ENCODE measurements around the gene QTRT2.
A peak's percentile ranks its signal among the peaks of the same experiment; 100 is the strongest.

The QTRT2 gene

DNA sequence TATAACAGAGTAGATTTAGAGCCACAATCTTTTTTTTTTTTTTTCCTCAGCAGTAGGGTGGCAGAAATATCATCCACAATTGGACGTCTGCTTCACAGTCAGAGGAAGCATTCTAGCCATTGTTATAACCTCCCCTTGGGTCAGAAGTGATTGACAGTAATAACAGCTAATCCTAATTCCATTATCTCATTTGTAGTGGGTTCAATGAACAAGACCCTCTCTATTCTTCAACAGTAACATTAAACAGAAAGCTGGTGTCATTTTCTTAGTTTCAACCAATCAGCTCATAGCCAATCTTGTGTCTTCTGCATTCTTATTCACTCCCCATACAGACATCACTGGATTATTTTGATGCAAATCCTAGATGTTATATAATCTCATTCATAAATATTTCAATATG, 44.6 kb downstream of the QTRT2 start:
- H3K36me3 ChIP-seq (replicated peaks; ENCODE audit: low read depth, low read length), result no peaks in the 10 kb centered on the region
- no peaks in the 10 kb centered on the region for H3K27me3 ChIP-seq (ENCODE audit: low read depth, low read length)
- H3K4me1 ChIP-seq (ENCODE audit: low read length), result peaks cover 8% of the 10 kb centered on the region; the same call in 1 of the 2 replicates
- peak overlapping the region; percentile 12; the same call in 1 of the 2 replicates for H3K4me3 ChIP-seq (ENCODE audit: low read length)
- H2AFZ ChIP-seq (ENCODE audit: low read depth, low read length), result no peak overlapping the region
- H3K4me2 ChIP-seq (ENCODE audit: low read length), result peak overlapping the region; percentile 16
- no peak overlapping the region for H3K9ac ChIP-seq (ENCODE audit: low read length)
- H3K79me2 ChIP-seq (ENCODE audit: low read length), result no peaks in the 10 kb centered on the region
- no peak overlapping the region for H3K27ac ChIP-seq (ENCODE audit: low read length)
- H3K9me3 ChIP-seq (ENCODE audit: insufficient read depth, low read length), result no peaks in the 10 kb centered on the region
- TF ChIP-seq EZH2phosphoT487 (IDR thresholded peaks at IDR 0.05; ENCODE audit: low read depth), result no peak
- TF ChIP-seq CTCF (IDR thresholded peaks at IDR 0.05; ENCODE audit: low read depth, low read length), result no peak
- H4K20me1 ChIP-seq (ENCODE audit: insufficient read depth, low read length), result no peaks in the 10 kb centered on the region

DNA sequence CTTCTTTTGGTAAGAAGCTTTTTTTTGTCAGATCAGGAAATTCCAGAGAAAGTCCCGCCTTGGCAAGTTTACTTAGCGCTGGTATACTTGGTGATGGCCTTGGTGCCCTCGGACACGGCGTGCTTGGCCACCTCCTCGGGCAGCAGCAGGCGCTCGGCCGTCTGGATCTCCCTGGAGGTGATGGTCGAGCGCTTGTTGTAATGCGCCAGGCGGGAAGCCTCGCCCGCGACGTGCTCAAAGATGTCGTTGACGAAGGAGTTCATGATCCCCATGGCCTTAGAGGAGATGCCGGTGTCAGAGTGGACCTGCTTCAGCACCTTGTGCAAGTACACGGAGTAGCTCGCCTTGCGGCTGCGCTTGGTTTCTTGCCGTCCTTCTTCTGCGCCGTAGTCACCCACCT, 46.6 kb downstream of the QTRT2 start:
- Histone ChIP-seq H3K79me2 (ENCODE audit: low read length) (no peaks in the 10 kb centered on the region), H3K4me1 (ENCODE audit: low read length) (peaks cover 8% of the 10 kb centered on the region; the same call in 1 of the 2 replicates), H3K4me3 (ENCODE audit: low read length) (no peak overlapping the region), H3K27ac (ENCODE audit: low read length) (no peak overlapping the region), H3K27me3 (ENCODE audit: low read depth, low read length) (no peaks in the 10 kb centered on the region), H3K9me3 (ENCODE audit: insufficient read depth, low read length) (no peaks in the 10 kb centered on the region), H3K9ac (ENCODE audit: low read length) (no peak overlapping the region), H3K36me3 (replicated peaks; ENCODE audit: low read depth, low read length) (no peaks in the 10 kb centered on the region), H3K4me2 (ENCODE audit: low read length) (no peak overlapping the region), H2AFZ (ENCODE audit: low read depth, low read length) (no peak overlapping the region), H4K20me1 (ENCODE audit: insufficient read depth, low read length) (no peaks in the 10 kb centered on the region)
- no peak for TF ChIP-seq EZH2phosphoT487 (IDR thresholded peaks at IDR 0.05; ENCODE audit: low read depth)
- TF ChIP-seq CTCF (IDR thresholded peaks at IDR 0.05; ENCODE audit: low read depth, low read length), result no peak

- Histone ChIP-seq H3K9me3 (ENCODE audit: insufficient read depth, low read length) (no peaks in the 10 kb centered on the region), H3K27ac (ENCODE audit: low read length) (no peak overlapping the region), H3K4me3 (ENCODE audit: low read length) (no peak overlapping the region), H4K20me1 (ENCODE audit: insufficient read depth, low read length) (no peaks in the 10 kb centered on the region), H3K36me3 (replicated peaks; ENCODE audit: low read depth, low read length) (no peaks in the 10 kb centered on the region), H3K27me3 (ENCODE audit: low read depth, low read length) (no peaks in the 10 kb centered on the region), H3K79me2 (ENCODE audit: low read length) (no peaks in the 10 kb centered on the region), H3K9ac (ENCODE audit: low read length) (no peak overlapping the region), H3K4me2 (ENCODE audit: low read length) (no peak overlapping the region), H3K4me1 (ENCODE audit: low read length) (peaks cover 8% of the 10 kb centered on the region; the same call in 1 of the 2 replicates), H2AFZ (ENCODE audit: low read depth, low read length) (no peak overlapping the region)
- no peak for TF ChIP-seq CTCF (IDR thresholded peaks at IDR 0.05; ENCODE audit: low read depth, low read length)
- no peak for TF ChIP-seq EZH2phosphoT487 (IDR thresholded peaks at IDR 0.05; ENCODE audit: low read depth)
Observed at GRCh38 chr3:114103858-114104257, 47.3 kb downstream of the QTRT2 start.

DNA sequence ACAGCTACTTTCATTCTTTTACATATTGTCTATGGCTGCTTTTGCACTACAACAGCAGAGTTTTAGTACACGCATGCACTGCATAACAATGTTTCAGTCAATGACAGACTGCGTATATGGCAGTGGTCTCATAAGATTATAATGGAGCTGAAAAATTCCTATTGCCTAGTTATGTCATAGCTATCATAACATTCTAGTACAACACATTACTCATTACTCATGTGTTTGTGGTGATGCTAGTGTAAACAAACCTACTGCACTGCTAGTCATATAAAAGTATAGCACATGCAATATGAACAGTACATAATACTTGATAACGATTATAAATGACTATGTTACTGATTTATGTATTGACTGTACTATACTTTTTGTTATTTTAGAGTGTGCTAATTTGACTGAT, 47.9 kb downstream of the QTRT2 start:
- no peak overlapping the region for H3K4me2 ChIP-seq (ENCODE audit: low read length)
- no peaks in the 10 kb centered on the region for H3K79me2 ChIP-seq (ENCODE audit: low read length)
- H3K9ac ChIP-seq (ENCODE audit: low read length), result no peak overlapping the region
- no peaks in the 10 kb centered on the region for H4K20me1 ChIP-seq (ENCODE audit: insufficient read depth, low read length)
- no peak overlapping the region for H3K27ac ChIP-seq (ENCODE audit: low read length)
- peaks cover 8% of the 10 kb centered on the region; the same call in 1 of the 2 replicates for H3K4me1 ChIP-seq (ENCODE audit: low read length)
- TF ChIP-seq EZH2phosphoT487 (IDR thresholded peaks at IDR 0.05; ENCODE audit: low read depth), result no peak
- TF ChIP-seq CTCF (IDR thresholded peaks at IDR 0.05; ENCODE audit: low read depth, low read length), result no peak
- H3K36me3 ChIP-seq (replicated peaks; ENCODE audit: low read depth, low read length), result no peaks in the 10 kb centered on the region
- H3K4me3 ChIP-seq (ENCODE audit: low read length), result no peak overlapping the region
- no peaks in the 10 kb centered on the region for H3K9me3 ChIP-seq (ENCODE audit: insufficient read depth, low read length)
- H3K27me3 ChIP-seq (ENCODE audit: low read depth, low read length), result no peaks in the 10 kb centered on the region
- H2AFZ ChIP-seq (ENCODE audit: low read depth, low read length), result no peak overlapping the region

Data from OCI-LY3 (cell line).